Fibroblast of villous mesenchyme (primary cell): ENCODE measurements around the gene ZBTB16. TPM values are rescaled to one million over a fixed set of nuclear protein-coding genes. Genes with fewer than 3 reads are reported as not detected.

Source experiments
- DNase-seq: peaks from one replicate; pipeline ENCODE4 v3.0.0-alpha.2; 2010; ENCODE audit warnings: low read depth
- H3K4me3 ChIP-seq: 2 replicates; pipeline ENCODE4 v1.5.1; 2011; ENCODE audit warnings: low read depth, mild to moderate bottlenecking, low read length
- total RNA-seq: library from RNA; depleted of rRNA; stranded (reverse); fragments of >200 nt; gene quantifications from 2 replicates; pipeline ENCODE4 v1.2.3, GENCODE V29; 2012
- TF ChIP-seq, protein P1 (sequence below): IDR thresholded peaks from 2 replicates; pipeline ENCODE4 v1.5.1; 2012; ENCODE audit warnings: low read depth, mild to moderate bottlenecking, low read length; ENCODE audit not compliant: insufficient read depth

The ZBTB16 gene
- total RNA-seq, 1 donor, result 0.86 TPM

GRCh38 chr11:114076921-114077331 is 17.4 kb downstream of the ZBTB16 start:
- TF ChIP-seq, protein P1, sequence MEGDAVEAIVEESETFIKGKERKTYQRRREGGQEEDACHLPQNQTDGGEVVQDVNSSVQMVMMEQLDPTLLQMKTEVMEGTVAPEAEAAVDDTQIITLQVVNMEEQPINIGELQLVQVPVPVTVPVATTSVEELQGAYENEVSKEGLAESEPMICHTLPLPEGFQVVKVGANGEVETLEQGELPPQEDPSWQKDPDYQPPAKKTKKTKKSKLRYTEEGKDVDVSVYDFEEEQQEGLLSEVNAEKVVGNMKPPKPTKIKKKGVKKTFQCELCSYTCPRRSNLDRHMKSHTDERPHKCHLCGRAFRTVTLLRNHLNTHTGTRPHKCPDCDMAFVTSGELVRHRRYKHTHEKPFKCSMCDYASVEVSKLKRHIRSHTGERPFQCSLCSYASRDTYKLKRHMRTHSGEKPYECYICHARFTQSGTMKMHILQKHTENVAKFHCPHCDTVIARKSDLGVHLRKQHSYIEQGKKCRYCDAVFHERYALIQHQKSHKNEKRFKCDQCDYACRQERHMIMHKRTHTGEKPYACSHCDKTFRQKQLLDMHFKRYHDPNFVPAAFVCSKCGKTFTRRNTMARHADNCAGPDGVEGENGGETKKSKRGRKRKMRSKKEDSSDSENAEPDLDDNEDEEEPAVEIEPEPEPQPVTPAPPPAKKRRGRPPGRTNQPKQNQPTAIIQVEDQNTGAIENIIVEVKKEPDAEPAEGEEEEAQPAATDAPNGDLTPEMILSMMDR, result no peak
- DNase-seq, result no peak
- no peak overlapping the region for H3K4me3 ChIP-seq

DNA sequence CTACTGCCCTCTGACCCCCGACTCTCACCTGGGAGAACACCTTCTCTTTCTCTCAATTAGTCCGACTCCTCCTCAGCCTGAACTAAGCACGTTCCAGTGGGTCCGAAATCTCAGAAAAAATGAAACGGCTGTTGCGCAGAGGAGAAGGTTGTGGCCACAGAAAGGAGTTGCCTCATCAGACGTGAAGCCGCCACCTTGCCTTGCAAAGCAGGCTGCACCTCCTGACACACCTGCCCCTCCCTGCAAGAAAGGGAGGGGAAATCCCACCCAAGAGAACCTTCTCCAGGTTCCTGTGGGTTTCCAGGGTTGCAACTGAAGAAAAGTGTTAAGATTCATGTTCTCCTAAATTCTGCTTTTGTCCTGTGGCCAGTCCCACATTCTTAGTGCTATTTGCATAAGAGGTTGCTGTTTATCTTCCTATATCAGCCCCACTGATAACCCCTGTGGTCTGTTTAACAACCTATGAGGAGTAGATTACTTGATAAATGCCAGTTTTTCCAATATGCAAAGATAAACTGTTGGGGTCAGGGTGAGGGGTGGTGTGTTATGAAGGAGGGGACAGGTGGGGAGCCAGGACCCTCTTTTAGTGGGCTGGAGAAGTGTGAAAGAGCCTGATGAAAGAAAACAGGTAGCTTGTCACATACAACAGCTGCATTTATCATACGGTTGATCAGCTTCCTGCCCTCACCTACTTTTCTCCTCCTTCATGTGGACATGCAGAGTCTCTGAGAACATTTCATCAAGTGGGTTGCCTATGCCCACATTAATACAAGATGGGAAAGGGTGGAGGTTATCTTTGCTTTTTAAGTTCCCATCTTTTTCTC is 18.2 kb downstream of the ZBTB16 start:
- TF ChIP-seq, protein P1, result no peak

GRCh38 chr11:114078423-114078822 is 18.9 kb downstream of the ZBTB16 start:
- TF ChIP-seq, protein P1, result no peak
- H3K4me3 ChIP-seq, result no peak overlapping the region
- no peak for DNase-seq

More for the DNA sequence above, 18.2 kb downstream of the ZBTB16 start:
- H3K4me3 ChIP-seq, result no peak overlapping the region
- no peak for DNase-seq

DNA sequence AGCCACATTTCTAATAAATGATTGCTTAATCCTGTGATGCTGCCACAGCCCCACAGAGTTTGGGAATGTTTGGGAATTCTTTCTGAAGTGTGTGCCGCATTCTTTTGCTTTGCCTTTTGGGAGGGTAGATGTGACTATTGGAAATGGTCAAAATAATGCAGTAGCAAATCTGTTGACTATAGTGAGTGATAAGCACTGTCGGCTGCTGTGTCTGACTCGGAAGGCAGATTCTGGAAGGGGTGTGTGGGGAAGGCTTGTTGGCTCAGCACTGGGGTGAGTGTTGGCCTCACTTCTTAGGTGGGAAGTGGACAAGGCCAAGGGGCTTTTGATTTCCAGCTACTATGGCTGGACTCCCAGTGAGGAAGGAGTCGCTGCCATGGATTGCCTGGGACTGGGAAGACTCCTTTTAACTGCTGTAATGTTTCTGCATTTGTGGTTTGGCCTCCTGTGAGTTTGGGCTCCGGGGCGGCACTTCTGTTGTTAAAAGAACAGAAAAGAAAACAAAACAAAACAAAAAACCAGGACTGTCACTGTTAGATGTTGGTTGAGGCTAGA is 20.1 kb downstream of the ZBTB16 start:
- peak; percentile 75 for DNase-seq
- H3K4me3 ChIP-seq, result no peak overlapping the region
- TF ChIP-seq, protein P1, result no peak

GRCh38 chr11:114080219-114080618 is 20.7 kb downstream of the ZBTB16 start:
- no peak overlapping the region for H3K4me3 ChIP-seq
- DNase-seq, result peak; percentile 83
- TF ChIP-seq, protein P1, result no peak

GRCh38 chr11:114080769-114081168 is 21.3 kb downstream of the ZBTB16 start:
- TF ChIP-seq, protein P1, result no peak
- no peak for DNase-seq
- no peak overlapping the region for H3K4me3 ChIP-seq
